Activated CD4-positive, alpha-beta T cell treated with anti-CD3 and anti-CD28 coated beads, Interleukin-2, amount 50 U/mL, for 4 hours (primary cell): Measurements from ENCODE around the gene IL1A.
"Not testable (repeated sequence)": the region's sequence is repeated elsewhere in the genome, so short reads cannot be mapped to it uniquely, and the experiment has no call there.

Experiments used
- DNase-seq, 2 experiments: peaks; one replicate each; pipeline ENCODE4 v3.0.0-alpha.2; 2020

Gene IL1A

GRCh38 chr2:112784199-112785189 is at the start of gene IL1A:
Gene IL1A (minus strand): TSS chr2:112784493. CDS start chr2:112783770, 723 bp downstream.
- no peak for DNase-seq

GRCh38 chr2:112833976-112834375 is 49.7 kb upstream of the IL1A start:
- DNase-seq, result no peak

GRCh38 chr2:112833639-112833931 is 49.3 kb upstream of the IL1A start:
- not testable (repeated sequence) for DNase-seq

GRCh38 chr2:112832841-112833638 is 48.7 kb upstream of the IL1A start:
- DNase-seq, result no peak

GRCh38 chr2:112831946-112832840 is 47.9 kb upstream of the IL1A start:
- no peak for DNase-seq

- no peak for DNase-seq
These were observed 47.2 kb upstream of the IL1A start for GRCh38 chr2:112831513-112831845.

GRCh38 chr2:112830682-112831512 is 46.6 kb upstream of the IL1A start:
- DNase-seq, result no peak

- DNase-seq, result no peak
These were observed 45.8 kb upstream of the IL1A start for GRCh38 chr2:112829961-112830681.

- DNase-seq, result no peak
These were observed 45.0 kb upstream of the IL1A start for GRCh38 chr2:112829101-112829960.

GRCh38 chr2:112828251-112828691 is 44.0 kb upstream of the IL1A start:
- DNase-seq, result no peak

GRCh38 chr2:112827604-112828185 is 43.4 kb upstream of the IL1A start:
- DNase-seq, result no peak

GRCh38 chr2:112827009-112827408 is 42.7 kb upstream of the IL1A start:
- no peak for DNase-seq

GRCh38 chr2:112825706-112826105 is 41.4 kb upstream of the IL1A start:
- no peak for DNase-seq

GRCh38 chr2:112824694-112825085 is 40.4 kb upstream of the IL1A start:
- DNase-seq, result no peak

- DNase-seq, result no peak
These were observed 37.4 kb upstream of the IL1A start for GRCh38 chr2:112821682-112822081.

GRCh38 chr2:112821142-112821541 is 36.8 kb upstream of the IL1A start:
- no peak for DNase-seq

- DNase-seq, result no peak
These were observed 36.0 kb upstream of the IL1A start for GRCh38 chr2:112820343-112820742.

GRCh38 chr2:112819081-112819480 is 34.8 kb upstream of the IL1A start:
- DNase-seq, result no peak

- DNase-seq, result no peak
These were observed 34.0 kb upstream of the IL1A start for GRCh38 chr2:112818094-112818902.
